CD4-positive, alpha-beta T cell (primary cell): ENCODE results near the gene TMEFF1. TPM values are rescaled to one million over a fixed set of nuclear protein-coding genes. Genes with fewer than 3 reads are reported as not detected.

Experiments used
- ATAC-seq: fragments of 200-7000 bp; cut with Tn5 transposase; one replicate; pipeline ENCODE4 v1.10.0; 2022; ENCODE audit warnings: mild to moderate bottlenecking; ENCODE audit not compliant: poor library complexity
- CTCF ChIA-PET: fragments of 350-600 bp; sonication (Branson Sonifier 250); formaldehyde crosslinking; loops from one replicate; lab custom pipeline; 2021; ENCODE audit warnings: antibody characterized with exemption, inconsistent platforms; lab: Charles Lee
- POLR2A ChIA-PET: fragments of 350-600 bp; sonication (Branson Sonifier 250); formaldehyde crosslinking; loops from one replicate; lab custom pipeline; 2021; ENCODE audit warnings: antibody characterized with exemption, inconsistent platforms; lab: Charles Lee
- DNase-seq, 14 experiments: peaks; one replicate each; pipeline ENCODE4 v3.0.0-alpha.2; 2013 to 2020; ENCODE audit warnings: mixed read lengths in 2 of 14
- H3K27ac ChIP-seq, 2 donors: one replicate each; pipeline versions ENCODE4 v1.5.1 to v1.7.0; 2013; ENCODE audit warnings: low read length in 2 of 2, low read depth in 1 of 2, mild to moderate bottlenecking in 1 of 2
- H3K27me3 ChIP-seq, 2 experiments: 1 replicate in 1 of 2; 2 replicates in 1 of 2; pipeline versions ENCODE4 v1.6.1 to v1.7.0; 2013; ENCODE audit warnings: low read length in 2 of 2, control low read depth in 1 of 2, mild to moderate bottlenecking in 1 of 2, moderate library complexity in 1 of 2; ENCODE audit not compliant: insufficient read depth in 2 of 2, control insufficient read depth in 1 of 2
- H3K36me3 ChIP-seq: one replicate; pipeline ENCODE4 v1.6.1; 2013; ENCODE audit warnings: low read length, control low read depth; ENCODE audit not compliant: insufficient read depth
- H3K4me1 ChIP-seq: one replicate; pipeline ENCODE4 v1.6.1; 2013; ENCODE audit warnings: low read length, control low read depth; ENCODE audit not compliant: insufficient read depth
- H3K4me3 ChIP-seq: one replicate; pipeline ENCODE4 v1.5.1; 2013; ENCODE audit warnings: mild to moderate bottlenecking, low read length, moderate library complexity
- H3K9me3 ChIP-seq, 2 experiments: 1 replicate in 1 of 2; 2 replicates in 1 of 2; pipeline versions ENCODE4 v1.6.1 to v1.7.0; 2013; ENCODE audit warnings: low read length in 2 of 2, mild to moderate bottlenecking in 2 of 2, control low read depth in 1 of 2, moderate library complexity in 1 of 2; ENCODE audit not compliant: control insufficient read depth in 1 of 2, insufficient read depth in 1 of 2
- H3K27ac Mint-ChIP-seq: one replicate; pipeline ENCODE4 v1.8.0; 2020; ENCODE audit warnings: mixed read lengths
- H3K27me3 Mint-ChIP-seq: one replicate; pipeline ENCODE4 v1.8.0; 2021; ENCODE audit warnings: mixed read lengths
- H3K36me3 Mint-ChIP-seq: one replicate; pipeline ENCODE4 v1.8.0; 2021; ENCODE audit warnings: low read depth, mixed read lengths
- H3K4me1 Mint-ChIP-seq: one replicate; pipeline ENCODE4 v1.8.0; 2021; ENCODE audit warnings: low read depth, mixed read lengths
- H3K4me3 Mint-ChIP-seq: one replicate; pipeline ENCODE4 v1.8.0; 2020; ENCODE audit warnings: mild to moderate bottlenecking, mixed read lengths
- H3K9me3 Mint-ChIP-seq: one replicate; pipeline ENCODE4 v1.8.0; 2020; ENCODE audit warnings: mixed read lengths
- intact Hi-C, 2 experiments: fragments of 100-400 bp; cut with DNase I in 1 of 2; cut with micrococcal nuclease in 1 of 2; formaldehyde crosslinking; loops; one replicate each; pipeline versions ENCODE4 v1.15.1 to v1.9.0; 2023 to 2025; cut with DNase I, micrococcal nuclease
- total RNA-seq, 174 experiments: library from RNA in 2 of 174; stranded (reverse) in 2 of 174; gene quantifications; one replicate each; pipeline ENCODE4 v1.2.3 and lab custom pipeline; 2021 to 2026
- TF ChIP-seq, protein P1 (sequence below): fragments of 200-600 bp; IDR thresholded peaks from one replicate; pipeline ENCODE4 v1.8.0; 2022; ENCODE audit warnings: antibody characterized with exemption, mild to moderate bottlenecking

TMEFF1 gene
- total RNA-seq, 2 experiments from 2014 or later: not detected

DNA sequence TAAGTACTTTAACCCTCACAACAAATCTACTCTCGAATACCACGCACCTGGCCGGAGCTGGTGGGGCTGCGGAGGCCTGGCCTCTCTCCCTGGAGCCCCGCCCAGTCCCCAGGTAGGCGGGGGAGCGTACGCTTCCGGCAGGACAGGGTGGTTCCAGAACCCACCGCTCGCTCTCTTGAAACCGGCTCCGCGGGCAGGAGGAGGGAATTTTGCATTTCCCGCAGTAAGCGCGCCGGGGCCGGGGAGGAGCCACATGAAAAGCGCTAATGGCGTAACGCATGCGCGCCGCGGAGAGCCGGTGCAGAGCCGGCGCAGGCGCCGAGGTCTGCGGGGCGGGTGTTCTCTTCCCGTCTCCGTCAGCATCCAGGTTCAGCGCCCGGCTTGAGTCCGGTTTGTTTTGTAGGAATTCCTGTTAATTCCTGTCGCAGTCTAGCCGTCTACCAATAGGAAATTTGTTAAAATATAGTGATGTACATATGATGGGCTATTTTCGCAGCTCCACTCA is 125.7 kb downstream of the TMEFF1 start:
- CTCF ChIA-PET: no interaction called here
- H3K36me3 ChIP-seq: no peaks in the 10 kb centered on the region
- peak overlapping the region; percentile 63 for H3K27ac Mint-ChIP-seq
- no peaks in the 10 kb centered on the region for H3K27me3 Mint-ChIP-seq
- no peaks in the 10 kb centered on the region for H3K9me3 ChIP-seq
- intact Hi-C loops: loop anchor here (5.0 to 10.0 kb wide), 9 partner anchors 171 to 1624 kb away; partner anchors contain the start of genes ALG2 (in 1 of the 2), MSANTD3 (in 1 of the 2), SEC61B (in 1 of the 2) and TEX10 (in 1 of the 2)
- ATAC-seq (peak; percentile 84), DNase-seq (peak; percentile 66 to 91 (median 76))
- H3K4me1 Mint-ChIP-seq: peaks cover 33% of the 10 kb centered on the region
- H3K27me3 ChIP-seq: no peaks in the 10 kb centered on the region
- peak overlapping the region in 1 of 2 donors; percentile 45 for H3K27ac ChIP-seq
- H3K4me3 Mint-ChIP-seq: peak overlapping the region; percentile 81
- H3K4me1 ChIP-seq: peaks cover 18% of the 10 kb centered on the region
- TF ChIP-seq, protein P1, sequence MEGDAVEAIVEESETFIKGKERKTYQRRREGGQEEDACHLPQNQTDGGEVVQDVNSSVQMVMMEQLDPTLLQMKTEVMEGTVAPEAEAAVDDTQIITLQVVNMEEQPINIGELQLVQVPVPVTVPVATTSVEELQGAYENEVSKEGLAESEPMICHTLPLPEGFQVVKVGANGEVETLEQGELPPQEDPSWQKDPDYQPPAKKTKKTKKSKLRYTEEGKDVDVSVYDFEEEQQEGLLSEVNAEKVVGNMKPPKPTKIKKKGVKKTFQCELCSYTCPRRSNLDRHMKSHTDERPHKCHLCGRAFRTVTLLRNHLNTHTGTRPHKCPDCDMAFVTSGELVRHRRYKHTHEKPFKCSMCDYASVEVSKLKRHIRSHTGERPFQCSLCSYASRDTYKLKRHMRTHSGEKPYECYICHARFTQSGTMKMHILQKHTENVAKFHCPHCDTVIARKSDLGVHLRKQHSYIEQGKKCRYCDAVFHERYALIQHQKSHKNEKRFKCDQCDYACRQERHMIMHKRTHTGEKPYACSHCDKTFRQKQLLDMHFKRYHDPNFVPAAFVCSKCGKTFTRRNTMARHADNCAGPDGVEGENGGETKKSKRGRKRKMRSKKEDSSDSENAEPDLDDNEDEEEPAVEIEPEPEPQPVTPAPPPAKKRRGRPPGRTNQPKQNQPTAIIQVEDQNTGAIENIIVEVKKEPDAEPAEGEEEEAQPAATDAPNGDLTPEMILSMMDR: no peak
- POLR2A ChIA-PET: interaction anchor here (0.6 to 1.2 kb wide), 2 partner anchors 800 to 1317 kb away, joined by 3 read pairs; partner anchors contain the start of genes MRPL50 and ZNF189
- H3K4me3 ChIP-seq: peak overlapping the region; percentile 62
- no peaks in the 10 kb centered on the region for H3K36me3 Mint-ChIP-seq
- H3K9me3 Mint-ChIP-seq: no peaks in the 10 kb centered on the region

DNA sequence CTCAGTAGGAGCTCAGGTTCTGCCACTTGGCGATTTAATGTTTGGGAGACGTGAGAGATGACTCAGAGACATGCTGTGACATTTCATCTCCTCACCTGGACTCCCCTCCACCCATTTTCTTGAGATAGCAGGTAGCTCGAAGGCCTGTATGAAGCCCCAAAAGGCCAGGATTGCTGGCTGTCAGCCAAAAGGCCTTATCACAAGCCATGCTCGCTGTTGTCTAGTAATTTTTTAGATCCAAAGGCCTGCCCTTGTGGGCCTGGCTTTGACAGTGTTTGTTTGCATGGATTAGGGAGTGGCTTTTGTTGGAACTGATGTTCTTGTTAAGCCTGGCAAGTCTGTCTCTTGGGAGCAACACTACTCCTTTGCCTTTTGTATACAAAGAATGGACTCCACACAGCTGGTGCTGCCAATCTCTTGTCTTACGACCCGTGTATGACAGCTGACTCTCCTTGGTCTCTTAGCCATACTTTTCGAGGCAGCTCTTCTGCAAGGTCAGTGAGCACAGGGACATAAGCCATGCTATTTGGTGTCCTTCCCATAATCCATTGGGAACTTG is 127.7 kb downstream of the TMEFF1 start:
- H3K27me3 Mint-ChIP-seq: no peaks in the 10 kb centered on the region
- no peak for ATAC-seq
- intact Hi-C loops: loop anchor here in 1 of 2 experiments (2.0 kb wide), 1 partner anchor 710 kb away; no protein-coding TSS in a partner anchor
- DNase-seq: no peak
- peaks cover 28% of the 10 kb centered on the region for H3K4me1 Mint-ChIP-seq
- H3K36me3 Mint-ChIP-seq: no peaks in the 10 kb centered on the region
- H3K27ac ChIP-seq: no peak overlapping the region
- no peak overlapping the region for H3K27ac Mint-ChIP-seq
- H3K27me3 ChIP-seq: no peaks in the 10 kb centered on the region
- no peaks in the 10 kb centered on the region for H3K9me3 ChIP-seq
- no peak overlapping the region for H3K4me3 Mint-ChIP-seq
- no peaks in the 10 kb centered on the region for H3K36me3 ChIP-seq
- TF ChIP-seq, protein P1: no peak
- no peaks in the 10 kb centered on the region for H3K9me3 Mint-ChIP-seq
- peaks cover 18% of the 10 kb centered on the region for H3K4me1 ChIP-seq
- ChIA-PET CTCF (no interaction called here), POLR2A (no interaction called here)
- no peak overlapping the region for H3K4me3 ChIP-seq

DNA sequence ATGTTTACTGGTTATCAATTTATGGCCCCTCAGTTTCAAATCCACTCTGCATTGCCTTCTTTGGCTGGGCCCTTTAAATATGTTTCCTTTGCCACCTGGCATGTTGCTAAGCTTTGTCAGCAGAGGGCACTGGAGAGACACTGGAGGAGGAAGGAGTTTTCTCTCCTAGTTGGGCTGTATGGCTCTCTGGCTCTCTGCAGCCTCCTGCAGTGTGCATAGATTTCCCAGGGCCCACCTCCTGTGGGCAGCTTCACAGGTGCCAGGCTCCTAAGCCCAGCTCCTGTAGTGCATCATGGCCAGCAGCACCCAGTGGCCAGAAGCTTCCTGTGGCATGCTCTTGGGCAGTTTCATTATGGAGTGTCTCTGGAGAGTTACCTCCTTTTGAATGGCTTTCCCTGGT is 128.3 kb downstream of the TMEFF1 start:
- Mint-ChIP-seq H3K27ac (no peak overlapping the region), H3K36me3 (no peaks in the 10 kb centered on the region), H3K4me1 (peaks cover 22% of the 10 kb centered on the region), H3K4me3 (peak overlapping the region; percentile 80), H3K27me3 (no peaks in the 10 kb centered on the region), H3K9me3 (no peaks in the 10 kb centered on the region)
- DNase-seq (peak in 7 of 14 experiments; percentile 15 to 55 (median 35)), ATAC-seq (no peak)
- Histone ChIP-seq H3K27me3 (no peaks in the 10 kb centered on the region), H3K36me3 (no peaks in the 10 kb centered on the region), H3K9me3 (no peaks in the 10 kb centered on the region), H3K4me1 (peaks cover 18% of the 10 kb centered on the region), H3K4me3 (no peak overlapping the region), H3K27ac (no peak overlapping the region)
- POLR2A ChIA-PET: no interaction called here
- TF ChIP-seq, protein P1: peak; percentile 29
- CTCF ChIA-PET: no interaction called here
- intact Hi-C loops: loop anchor here in 1 of 2 experiments (2.0 kb wide), 1 partner anchor 710 kb away; no protein-coding TSS in a partner anchor
